ENCODE data around the gene ZNF516. TPM values are rescaled to one million over a fixed set of nuclear protein-coding genes. Genes with fewer than 3 reads are reported as not detected.

Gene ZNF516
- total RNA-seq, 3 donors from 2014 or later (not counting 1 experiment from before 2014, with no cell fraction given), result 49.1 to 60.0 (median 52.4) TPM

GRCh38 chr18:76524477-76524876 lies 29.4 kb upstream of the ZNF516 start:
- H3K4me3 Mint-ChIP-seq, result no peak overlapping the region
- ATAC-seq, result no peak
- TF ChIP-seq, protein P1, sequence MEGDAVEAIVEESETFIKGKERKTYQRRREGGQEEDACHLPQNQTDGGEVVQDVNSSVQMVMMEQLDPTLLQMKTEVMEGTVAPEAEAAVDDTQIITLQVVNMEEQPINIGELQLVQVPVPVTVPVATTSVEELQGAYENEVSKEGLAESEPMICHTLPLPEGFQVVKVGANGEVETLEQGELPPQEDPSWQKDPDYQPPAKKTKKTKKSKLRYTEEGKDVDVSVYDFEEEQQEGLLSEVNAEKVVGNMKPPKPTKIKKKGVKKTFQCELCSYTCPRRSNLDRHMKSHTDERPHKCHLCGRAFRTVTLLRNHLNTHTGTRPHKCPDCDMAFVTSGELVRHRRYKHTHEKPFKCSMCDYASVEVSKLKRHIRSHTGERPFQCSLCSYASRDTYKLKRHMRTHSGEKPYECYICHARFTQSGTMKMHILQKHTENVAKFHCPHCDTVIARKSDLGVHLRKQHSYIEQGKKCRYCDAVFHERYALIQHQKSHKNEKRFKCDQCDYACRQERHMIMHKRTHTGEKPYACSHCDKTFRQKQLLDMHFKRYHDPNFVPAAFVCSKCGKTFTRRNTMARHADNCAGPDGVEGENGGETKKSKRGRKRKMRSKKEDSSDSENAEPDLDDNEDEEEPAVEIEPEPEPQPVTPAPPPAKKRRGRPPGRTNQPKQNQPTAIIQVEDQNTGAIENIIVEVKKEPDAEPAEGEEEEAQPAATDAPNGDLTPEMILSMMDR (IDR thresholded peaks at IDR 0.05), result no peak
- H3K27ac Mint-ChIP-seq, result no peak overlapping the region
- H3K27me3 Mint-ChIP-seq (ENCODE audit: low read depth in 2 of 2), result peaks cover 21 to 41% of the 10 kb centered on the region in 2 donors
- no peak for DNase-seq
- peaks cover 15 to 21% of the 10 kb centered on the region in 2 donors for H3K4me1 Mint-ChIP-seq
- Histone ChIP-seq H3K27ac (ENCODE audit: low read length) (no peak overlapping the region), H3K27me3 (ENCODE audit: control insufficient read depth, insufficient read depth, low read length) (peaks cover 6% of the 10 kb centered on the region), H3K36me3 (ENCODE audit: control insufficient read depth, insufficient read depth, low read length) (no peaks in the 10 kb centered on the region), H3K9me3 (ENCODE audit: control insufficient read depth, insufficient read depth, low read length) (no peaks in the 10 kb centered on the region), H3K4me3 (ENCODE audit: low read length) (no peak overlapping the region), H3K4me1 (ENCODE audit: control insufficient read depth, insufficient read depth, low read length) (peaks cover 11% of the 10 kb centered on the region)
- H3K36me3 Mint-ChIP-seq, result no peaks in the 10 kb centered on the region
- H3K9me3 Mint-ChIP-seq, result no peaks in the 10 kb centered on the region
- intact Hi-C loops (cut with micrococcal nuclease), result no loop called here
- WGBS (ENCODE audit: insufficient coverage), result 88% methylated on average over 1 of the region's 2 CpGs

GRCh38 chr18:76522551-76522950 lies 27.5 kb upstream of the ZNF516 start:
- TF ChIP-seq, protein P1 (IDR thresholded peaks at IDR 0.05), result peak; percentile 10
- Histone ChIP-seq H3K4me1 (ENCODE audit: control insufficient read depth, insufficient read depth, low read length) (peaks cover 9% of the 10 kb centered on the region), H3K27ac (ENCODE audit: low read length) (no peak overlapping the region), H3K4me3 (ENCODE audit: low read length) (no peak overlapping the region), H3K9me3 (ENCODE audit: control insufficient read depth, insufficient read depth, low read length) (no peaks in the 10 kb centered on the region), H3K27me3 (ENCODE audit: control insufficient read depth, insufficient read depth, low read length) (peaks cover 17% of the 10 kb centered on the region), H3K36me3 (ENCODE audit: control insufficient read depth, insufficient read depth, low read length) (no peaks in the 10 kb centered on the region)
- Mint-ChIP-seq H3K4me3 (no peak overlapping the region), H3K4me1 (peaks cover 15 to 17% of the 10 kb centered on the region in 2 donors), H3K27me3 (ENCODE audit: low read depth in 2 of 2) (peaks cover 22 to 51% of the 10 kb centered on the region in 2 donors), H3K27ac (no peak overlapping the region), H3K36me3 (no peaks in the 10 kb centered on the region), H3K9me3 (no peaks in the 10 kb centered on the region)
- intact Hi-C loops (cut with micrococcal nuclease), result no loop called here
- no CpG with 5 or more reads among the region's 1 CpG for WGBS (ENCODE audit: insufficient coverage)
- ATAC-seq, result no peak
- no peak for DNase-seq

GRCh38 chr18:76522122-76522503 lies 27.1 kb upstream of the ZNF516 start:
- Mint-ChIP-seq H3K9me3 (no peaks in the 10 kb centered on the region), H3K27ac (no peak overlapping the region), H3K36me3 (no peaks in the 10 kb centered on the region), H3K4me3 (no peak overlapping the region), H3K4me1 (peaks cover 15 to 17% of the 10 kb centered on the region in 2 donors), H3K27me3 (ENCODE audit: low read depth in 2 of 2) (peaks cover 26 to 50% of the 10 kb centered on the region in 2 donors)
- no peak overlapping the region for H3K4me3 ChIP-seq (ENCODE audit: low read length)
- no peak overlapping the region for H3K27ac ChIP-seq (ENCODE audit: low read length)
- H3K27me3 ChIP-seq (ENCODE audit: control insufficient read depth, insufficient read depth, low read length), result peaks cover 22% of the 10 kb centered on the region
- H3K9me3 ChIP-seq (ENCODE audit: control insufficient read depth, insufficient read depth, low read length), result no peaks in the 10 kb centered on the region
- DNase-seq (no peak), ATAC-seq (no peak)
- H3K36me3 ChIP-seq (ENCODE audit: control insufficient read depth, insufficient read depth, low read length), result no peaks in the 10 kb centered on the region
- intact Hi-C loops (cut with micrococcal nuclease), result no loop called here
- 89% methylated on average over 19 of the region's 19 CpGs for WGBS (ENCODE audit: insufficient coverage)
- TF ChIP-seq, protein P1 (IDR thresholded peaks at IDR 0.05), result no peak
- peaks cover 9% of the 10 kb centered on the region for H3K4me1 ChIP-seq (ENCODE audit: control insufficient read depth, insufficient read depth, low read length)

DNA sequence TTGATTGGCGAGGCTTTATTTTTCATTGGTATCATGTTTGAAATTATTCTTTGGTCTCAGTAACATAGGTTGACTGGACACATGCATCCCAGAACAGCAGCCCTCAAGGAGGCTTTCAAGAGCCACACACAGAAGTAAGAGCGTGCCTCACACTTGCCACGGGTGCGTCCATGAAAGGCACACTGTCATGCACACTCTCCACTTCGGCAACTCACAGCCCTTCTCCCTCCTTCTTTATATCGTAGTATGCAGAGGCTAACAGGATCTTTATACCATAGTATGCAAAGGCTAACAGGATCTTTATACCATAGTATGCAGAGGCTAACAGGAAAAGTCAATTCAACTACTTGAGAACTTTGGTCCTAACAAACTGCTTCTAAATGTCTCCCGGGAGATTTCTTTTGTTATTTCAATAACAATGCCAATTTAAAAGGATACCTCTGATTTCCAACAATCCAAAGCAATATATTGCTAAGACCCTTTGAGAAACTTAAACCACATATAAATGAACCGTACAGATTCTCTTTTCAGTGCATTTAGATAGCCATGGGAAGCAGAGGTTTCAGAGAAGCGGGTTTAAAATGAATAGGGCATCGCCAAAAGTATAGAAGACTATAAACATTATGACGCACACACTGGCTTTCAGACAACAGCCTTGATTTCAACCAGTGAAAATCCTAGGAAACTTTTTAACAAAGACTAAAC lies 26.5 kb upstream of the ZNF516 start:
- H3K27me3 Mint-ChIP-seq (ENCODE audit: low read depth in 2 of 2), result peaks cover 24 to 45% of the 10 kb centered on the region in 2 donors
- H3K9me3 ChIP-seq (ENCODE audit: control insufficient read depth, insufficient read depth, low read length), result no peaks in the 10 kb centered on the region
- peaks cover 9% of the 10 kb centered on the region for H3K4me1 ChIP-seq (ENCODE audit: control insufficient read depth, insufficient read depth, low read length)
- 97% methylated on average over 11 of the region's 11 CpGs for WGBS (ENCODE audit: insufficient coverage)
- H3K36me3 ChIP-seq (ENCODE audit: control insufficient read depth, insufficient read depth, low read length), result no peaks in the 10 kb centered on the region
- peaks cover 23% of the 10 kb centered on the region for H3K27me3 ChIP-seq (ENCODE audit: control insufficient read depth, insufficient read depth, low read length)
- H3K27ac Mint-ChIP-seq, result no peak overlapping the region
- intact Hi-C loops (cut with micrococcal nuclease), result no loop called here
- peaks cover 15 to 17% of the 10 kb centered on the region in 2 donors for H3K4me1 Mint-ChIP-seq
- no peak overlapping the region for H3K27ac ChIP-seq (ENCODE audit: low read length)
- no peak overlapping the region for H3K4me3 Mint-ChIP-seq
- no peak for DNase-seq
- no peak for ATAC-seq
- TF ChIP-seq, protein P1 (IDR thresholded peaks at IDR 0.05), result no peak
- no peaks in the 10 kb centered on the region for H3K9me3 Mint-ChIP-seq
- no peak overlapping the region for H3K4me3 ChIP-seq (ENCODE audit: low read length)
- no peaks in the 10 kb centered on the region for H3K36me3 Mint-ChIP-seq
